GM21717 (cell line): ENCODE results near the gene KDM4B.
"Not testable (repeated sequence)": the region's sequence is repeated elsewhere in the genome, so short reads cannot be mapped to it uniquely, and the experiment has no call there.

ENCODE experiments used
- ATAC-seq: cut with Tn5 transposase; IDR thresholded peaks from one replicate; pipeline ENCODE4 v1.9.1; 2021; ENCODE audit warnings: mild to moderate bottlenecking, moderate library complexity; ENCODE audit not compliant: unreplicated experiment

KDM4B gene

DNA sequence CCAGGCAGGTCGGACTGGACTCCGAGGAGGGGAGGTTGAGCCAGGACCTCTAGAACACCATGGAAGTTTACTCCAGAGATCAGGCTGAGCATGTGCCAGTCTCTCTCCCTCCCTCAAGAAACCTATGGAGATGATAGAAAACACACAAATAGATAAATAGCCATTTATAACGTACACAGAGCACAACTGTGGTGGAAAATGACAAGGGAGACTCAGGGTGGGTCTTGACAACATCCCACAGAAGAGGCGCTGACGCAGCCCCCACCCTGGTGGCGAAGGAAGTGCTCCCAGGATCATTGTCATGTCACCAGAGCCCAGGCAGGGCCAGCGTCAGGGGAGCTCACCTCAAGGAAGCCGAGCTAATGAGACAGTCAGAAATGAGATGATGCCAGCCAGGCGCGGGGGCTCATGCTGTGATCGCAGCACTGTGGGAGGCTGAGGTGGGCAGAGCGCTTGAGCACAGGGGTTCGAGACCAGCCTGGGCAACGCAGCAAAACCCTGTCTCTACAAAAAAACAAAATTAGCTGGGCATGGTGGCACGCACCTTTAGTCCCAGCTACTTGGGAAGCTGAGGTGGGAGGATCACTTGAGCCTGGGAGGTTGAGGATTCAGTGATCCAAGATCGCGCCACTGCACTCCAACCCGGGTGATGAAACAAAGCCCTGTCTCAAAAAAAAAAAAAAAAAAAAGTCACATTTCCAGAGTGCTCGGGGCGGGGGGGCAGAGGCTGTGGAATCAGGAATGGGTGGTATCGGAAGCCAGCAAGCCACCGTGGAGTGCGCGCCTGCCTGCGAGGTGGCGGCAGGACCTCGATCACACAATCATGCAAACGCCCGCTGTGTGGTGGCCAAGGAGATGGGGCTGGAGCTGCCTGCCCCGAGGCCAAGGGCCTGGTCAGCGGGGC, 178.4 kb downstream of the KDM4B start:
- ATAC-seq, result no peak

DNA sequence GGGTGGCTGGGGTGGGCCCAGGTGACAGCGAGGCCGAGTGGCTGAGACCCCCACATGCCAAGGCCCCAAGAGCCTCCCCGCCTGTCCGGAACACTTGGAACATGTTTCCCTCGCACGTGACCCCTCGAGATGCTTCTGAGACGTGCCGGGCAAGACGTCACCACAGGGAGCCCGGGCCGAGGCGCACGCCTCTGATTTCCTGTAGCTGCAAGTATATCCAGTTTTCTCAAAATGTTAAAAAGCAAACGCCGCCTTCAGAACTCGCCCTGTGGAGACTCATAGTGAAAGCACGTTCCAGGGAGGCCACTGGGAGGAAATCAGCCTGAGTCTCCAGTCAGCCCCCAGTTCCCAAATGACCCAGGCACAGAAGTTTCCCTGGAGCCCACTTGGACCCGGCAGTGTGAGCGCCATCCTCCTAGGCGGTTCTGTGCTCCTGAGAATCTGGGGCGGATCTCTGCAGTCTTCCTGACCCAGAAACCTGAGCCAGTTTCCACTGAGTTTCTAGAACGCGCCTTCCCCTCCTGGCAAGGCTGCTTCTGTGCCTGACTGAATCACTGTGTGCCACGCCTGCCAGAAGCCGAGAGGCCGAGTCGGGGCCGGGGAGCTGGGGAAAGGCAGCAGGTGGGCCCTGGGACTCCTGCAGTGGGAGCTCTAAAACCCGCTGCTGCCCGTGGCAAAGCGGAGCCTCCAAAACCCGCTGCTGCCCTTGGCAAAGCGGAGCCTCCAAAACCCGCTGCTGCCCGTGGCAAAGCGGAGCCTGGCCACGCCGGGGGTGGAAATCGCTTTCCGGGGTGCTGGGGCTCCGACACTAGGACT, 179.3 kb downstream of the KDM4B start:
- ATAC-seq, result no peak

DNA sequence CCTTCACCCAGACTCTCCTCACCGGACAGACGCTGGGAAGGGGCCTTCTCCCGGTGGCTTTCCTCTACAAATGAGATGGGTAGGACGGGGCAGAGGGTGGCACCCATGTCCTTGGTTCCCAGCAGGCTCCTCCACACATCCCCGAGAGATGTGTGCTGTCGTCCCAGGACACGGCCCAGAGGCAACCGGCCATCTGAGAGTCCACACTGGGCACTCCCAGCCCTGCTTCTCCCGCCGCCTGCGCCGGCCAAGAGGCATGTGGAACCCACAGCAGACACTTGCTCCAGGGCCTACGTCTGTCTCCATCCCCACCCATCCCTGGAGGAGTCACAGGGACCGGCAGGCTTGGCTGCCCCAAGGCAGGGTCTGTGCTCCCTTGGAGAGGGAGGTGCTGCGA, 179.9 kb downstream of the KDM4B start:
- no peak for ATAC-seq

DNA sequence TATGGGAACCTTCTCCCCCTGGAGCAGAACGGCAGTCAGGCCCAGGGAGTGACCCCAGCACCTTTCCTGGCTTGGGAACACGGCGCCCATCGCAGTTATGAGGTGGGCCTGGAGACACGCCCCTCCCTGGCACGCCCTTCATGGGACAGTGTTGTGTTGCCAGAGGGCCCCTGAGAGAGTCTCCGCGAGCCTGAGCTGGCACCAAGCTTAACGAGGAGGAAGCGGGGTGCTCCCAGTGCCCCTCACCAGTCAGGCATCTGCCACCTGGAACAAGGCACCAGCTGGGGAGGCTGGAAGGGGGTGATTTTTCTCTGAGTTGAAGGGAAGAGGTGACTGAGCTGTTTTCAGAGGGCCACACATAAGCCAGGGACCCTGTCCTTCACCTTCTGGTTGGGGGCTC, 180.6 kb downstream of the KDM4B start:
- ATAC-seq, result no peak

DNA sequence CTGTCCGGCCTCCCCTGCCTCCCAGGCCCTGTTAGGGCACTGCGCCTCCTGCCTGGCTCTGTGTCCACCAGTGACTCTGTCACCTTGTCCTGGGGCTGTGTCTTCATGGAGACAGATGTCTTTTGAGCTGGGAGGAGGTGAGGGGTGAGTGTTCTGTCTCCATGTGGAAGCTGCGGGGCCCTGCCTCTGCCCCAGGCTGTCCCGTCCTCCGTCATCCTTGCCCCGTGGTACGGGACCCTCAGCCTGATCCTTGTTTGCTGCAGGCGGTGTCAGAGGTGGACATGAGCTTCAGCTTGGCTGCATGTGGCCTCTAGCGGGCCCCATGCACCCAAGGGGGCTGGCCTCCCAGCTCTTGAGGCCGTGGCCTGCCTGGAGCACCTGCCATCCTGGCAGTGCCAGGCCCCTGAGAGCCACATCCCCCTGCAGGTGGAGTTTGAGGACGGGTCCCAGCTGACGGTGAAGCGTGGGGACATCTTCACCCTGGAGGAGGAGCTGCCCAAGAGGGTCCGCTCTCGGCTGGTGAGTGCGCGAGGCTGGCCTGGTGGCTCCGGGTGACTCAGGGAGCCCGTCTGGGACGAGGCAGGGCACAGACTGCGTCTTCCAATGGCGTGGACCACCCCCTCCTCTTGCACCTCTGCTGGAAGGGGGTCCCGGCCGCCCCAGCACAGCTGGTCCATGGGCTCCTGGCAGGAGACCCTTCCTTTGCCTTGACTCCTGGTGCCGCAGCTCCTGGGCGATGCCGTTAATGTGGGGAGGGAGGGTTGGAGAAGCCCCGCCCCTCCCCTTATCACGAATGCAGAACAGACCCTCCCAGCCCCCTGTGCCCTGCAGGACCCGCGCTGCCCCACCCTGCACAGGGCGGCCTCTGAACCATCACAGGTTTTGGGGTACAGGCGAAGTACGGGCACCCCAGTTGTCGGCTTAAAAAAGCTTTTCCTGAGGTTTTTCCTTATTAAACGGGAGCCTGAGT, 181.3 kb downstream of the KDM4B start:
- no peak for ATAC-seq

DNA sequence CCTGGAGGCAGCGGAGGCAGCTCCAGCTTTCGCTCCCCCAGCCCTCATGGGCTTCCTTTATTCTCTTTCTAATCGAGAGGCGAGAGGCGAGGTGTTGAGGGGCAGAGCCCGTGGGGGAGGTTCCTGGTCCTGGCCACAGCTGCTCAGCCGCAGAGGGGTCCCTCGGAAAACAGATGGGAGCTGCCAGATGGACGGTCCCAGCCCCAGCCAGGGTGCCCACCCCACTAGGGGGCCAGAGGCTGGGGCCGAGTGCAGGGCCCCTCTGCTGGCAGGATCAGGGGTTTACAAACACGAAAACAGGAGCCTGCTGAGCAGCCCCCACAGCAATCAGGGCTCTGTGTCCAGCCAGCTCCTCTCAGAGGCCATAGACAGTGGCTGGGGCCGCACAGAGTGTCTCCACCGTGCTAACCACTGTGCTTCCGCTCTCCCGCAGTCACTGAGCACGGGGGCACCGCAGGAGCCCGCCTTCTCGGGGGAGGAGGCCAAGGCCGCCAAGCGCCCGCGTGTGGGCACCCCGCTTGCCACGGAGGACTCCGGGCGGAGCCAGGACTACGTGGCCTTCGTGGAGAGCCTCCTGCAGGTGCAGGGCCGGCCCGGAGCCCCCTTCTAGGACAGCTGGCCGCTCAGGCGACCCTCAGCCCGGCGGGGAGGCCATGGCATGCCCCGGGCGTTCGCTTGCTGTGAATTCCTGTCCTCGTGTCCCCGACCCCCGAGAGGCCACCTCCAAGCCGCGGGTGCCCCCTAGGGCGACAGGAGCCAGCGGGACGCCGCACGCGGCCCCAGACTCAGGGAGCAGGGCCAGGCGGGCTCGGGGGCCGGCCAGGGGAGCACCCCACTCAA, 182.2 kb downstream of the KDM4B start:
- no peak for ATAC-seq

DNA sequence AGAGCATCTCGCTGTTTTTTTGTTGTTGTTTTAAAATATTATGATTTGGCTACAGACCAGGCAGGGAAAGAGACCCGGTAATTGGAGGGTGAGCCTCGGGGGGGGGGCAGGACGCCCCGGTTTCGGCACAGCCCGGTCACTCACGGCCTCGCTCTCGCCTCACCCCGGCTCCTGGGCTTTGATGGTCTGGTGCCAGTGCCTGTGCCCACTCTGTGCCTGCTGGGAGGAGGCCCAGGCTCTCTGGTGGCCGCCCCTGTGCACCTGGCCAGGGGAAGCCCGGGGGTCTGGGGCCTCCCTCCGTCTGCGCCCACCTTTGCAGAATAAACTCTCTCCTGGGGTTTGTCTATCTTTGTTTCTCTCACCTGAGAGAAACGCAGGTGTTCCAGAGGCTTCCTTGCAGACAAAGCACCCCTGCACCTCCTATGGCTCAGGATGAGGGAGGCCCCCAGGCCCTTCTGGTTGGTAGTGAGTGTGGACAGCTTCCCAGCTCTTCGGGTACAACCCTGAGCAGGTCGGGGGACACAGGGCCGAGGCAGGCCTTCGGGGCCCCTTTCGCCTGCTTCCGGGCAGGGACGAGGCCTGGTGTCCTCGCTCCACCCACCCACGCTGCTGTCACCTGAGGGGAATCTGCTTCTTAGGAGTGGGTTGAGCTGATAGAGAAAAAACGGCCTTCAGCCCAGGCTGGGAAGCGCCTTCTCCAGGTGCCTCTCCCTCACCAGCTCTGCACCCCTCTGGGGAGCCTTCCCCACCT, 183.3 kb downstream of the KDM4B start:
- no peak for ATAC-seq

DNA sequence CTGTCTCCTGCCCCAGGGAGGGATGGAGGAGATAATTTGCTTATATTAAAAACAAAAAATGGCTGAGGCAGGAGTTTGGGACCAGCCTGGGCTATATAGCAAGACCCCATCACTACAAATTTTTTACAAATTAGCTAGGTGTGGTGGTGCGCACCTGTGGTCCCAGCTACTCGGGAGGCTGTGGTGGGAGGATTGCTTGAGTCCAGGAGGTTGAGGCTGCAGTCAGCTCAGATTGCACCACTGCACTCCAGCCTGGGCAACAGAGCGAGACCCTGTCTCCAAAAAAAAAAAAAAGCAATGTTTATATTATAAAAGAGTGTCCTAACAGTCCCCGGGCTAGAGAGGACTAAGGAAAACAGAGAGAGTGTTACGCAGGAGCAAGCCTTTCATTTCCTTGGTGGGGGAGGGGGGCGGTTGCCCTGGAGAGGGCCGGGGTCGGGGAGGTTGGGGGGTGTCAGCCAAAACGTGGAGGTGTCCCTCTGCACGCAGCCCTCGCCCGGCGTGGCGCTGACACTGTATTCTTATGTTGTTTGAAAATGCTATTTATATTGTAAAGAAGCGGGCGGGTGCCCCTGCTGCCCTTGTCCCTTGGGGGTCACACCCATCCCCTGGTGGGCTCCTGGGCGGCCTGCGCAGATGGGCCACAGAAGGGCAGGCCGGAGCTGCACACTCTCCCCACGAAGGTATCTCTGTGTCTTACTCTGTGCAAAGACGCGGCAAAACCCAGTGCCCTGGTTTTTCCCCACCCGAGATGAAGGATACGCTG, 184.0 kb downstream of the KDM4B start:
- ATAC-seq, result no peak

DNA sequence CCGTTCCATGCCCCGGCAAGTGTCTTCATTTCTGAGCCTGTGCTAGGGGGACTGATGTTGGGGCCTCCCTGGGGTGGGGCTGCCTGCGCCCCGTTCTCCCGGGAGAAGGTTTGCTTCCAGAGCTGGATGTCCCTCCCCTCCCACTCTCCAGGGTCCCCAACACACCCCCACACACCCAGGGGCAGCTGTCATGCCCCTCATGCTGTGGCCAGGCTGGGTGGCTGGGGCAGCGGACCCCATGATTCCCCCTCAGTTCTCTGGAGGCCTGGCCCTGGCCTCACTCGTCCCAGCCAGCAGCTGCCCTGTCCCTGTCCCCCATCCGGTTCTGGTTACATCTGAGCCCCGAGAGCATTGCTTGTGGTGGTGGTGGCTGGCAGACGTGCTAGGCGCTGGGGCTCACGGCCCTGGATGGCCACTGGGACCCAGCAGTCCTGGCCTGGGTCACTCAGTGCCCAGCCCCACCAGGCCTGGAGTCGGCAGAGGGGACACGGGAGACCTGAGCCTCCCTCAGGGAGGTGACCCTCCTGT, 184.8 kb downstream of the KDM4B start:
- no peak for ATAC-seq

DNA sequence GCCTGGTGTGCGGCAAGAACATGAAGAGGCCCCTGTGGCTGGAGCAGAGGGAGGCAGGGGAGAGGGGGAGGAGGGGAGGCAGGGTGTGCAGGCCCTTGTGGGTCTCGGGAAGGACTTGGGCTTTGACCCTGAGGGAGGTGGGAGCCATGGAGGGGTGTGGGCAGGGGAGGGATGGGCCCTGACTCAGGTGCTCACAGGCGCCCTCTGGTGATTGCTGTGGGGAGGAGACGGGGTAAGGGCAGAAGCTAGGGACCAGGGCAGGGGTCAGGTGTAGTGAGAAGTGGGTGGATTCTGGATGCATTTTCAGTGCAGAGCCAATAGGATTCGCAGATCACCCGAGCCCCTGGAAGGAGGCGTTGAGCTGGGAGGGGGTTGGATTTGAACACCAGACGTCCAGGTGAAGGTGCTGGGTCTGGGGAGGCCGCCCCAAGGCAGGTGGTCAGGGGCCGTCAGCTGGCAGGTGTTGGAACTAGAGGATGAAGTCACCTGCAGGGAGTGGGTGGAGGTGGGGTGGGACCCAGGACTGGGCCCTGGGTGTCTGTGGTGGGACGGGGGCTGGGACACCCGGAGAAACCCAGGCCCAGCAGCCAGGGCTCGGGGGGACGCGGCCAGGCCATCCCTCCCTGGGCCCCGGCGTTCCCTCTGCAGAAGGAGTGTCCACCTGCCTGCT, 185.4 kb downstream of the KDM4B start:
- ATAC-seq, result no peak

DNA sequence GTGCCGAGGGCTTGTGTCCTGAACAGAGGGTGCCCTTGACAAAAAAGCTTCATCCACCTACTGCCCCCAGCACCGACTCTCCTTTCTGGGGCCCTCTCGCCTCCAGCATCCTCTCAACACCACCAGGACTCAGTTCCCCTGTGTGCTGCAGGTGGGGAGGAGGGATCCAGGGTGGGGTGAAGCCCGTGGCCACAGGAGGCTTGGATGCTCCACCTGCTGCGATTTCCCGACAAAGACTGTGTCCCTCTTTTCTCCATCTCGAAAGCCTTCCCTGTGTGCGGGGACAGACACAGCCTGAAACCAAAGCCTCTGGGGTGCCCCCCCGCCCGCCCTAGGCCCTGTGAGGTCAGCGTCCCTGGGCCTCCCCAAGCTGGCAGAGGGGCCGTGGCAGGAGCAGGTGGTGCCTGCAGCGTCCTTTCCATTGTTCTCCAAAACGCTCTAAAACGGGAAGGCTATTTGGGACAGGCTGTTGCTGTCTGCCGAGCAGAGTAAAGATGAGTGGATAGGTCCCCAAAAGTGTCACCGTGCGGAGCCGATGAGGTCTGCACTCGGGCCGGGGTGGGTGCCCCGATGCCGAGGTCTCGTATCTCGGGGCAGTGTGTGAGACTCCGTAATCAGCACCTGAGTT, 186.0 kb downstream of the KDM4B start:
- no peak for ATAC-seq

DNA sequence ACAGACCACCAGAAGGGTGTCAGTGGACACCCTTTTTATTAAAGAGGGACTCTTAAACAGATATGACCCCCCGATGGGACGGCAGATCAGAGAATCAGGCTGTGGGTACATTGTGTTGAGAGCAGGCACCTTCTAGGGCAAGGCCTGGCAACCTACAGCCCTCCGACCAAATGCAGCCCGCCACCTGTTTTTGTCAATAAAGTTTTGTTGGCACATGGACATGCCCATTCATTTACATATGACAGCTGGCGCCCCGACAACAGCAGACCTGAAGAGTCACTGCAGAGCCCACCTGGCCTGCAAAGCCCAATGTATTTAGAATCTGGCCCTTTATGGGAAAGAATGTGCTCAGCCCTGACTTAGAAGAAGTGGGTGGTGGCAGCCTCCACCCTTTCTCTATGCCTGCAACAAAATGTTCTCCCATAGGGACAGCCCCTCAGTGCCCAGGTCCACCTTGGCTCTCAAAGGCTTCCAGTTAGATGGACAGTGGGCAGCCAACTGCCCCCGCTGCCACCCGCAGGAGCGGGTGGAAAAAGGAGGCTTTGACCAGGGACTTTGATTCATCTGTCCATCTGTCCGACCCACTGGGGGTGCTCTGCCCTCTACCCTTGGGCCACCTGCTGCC, 186.8 kb downstream of the KDM4B start:
- no peak for ATAC-seq

DNA sequence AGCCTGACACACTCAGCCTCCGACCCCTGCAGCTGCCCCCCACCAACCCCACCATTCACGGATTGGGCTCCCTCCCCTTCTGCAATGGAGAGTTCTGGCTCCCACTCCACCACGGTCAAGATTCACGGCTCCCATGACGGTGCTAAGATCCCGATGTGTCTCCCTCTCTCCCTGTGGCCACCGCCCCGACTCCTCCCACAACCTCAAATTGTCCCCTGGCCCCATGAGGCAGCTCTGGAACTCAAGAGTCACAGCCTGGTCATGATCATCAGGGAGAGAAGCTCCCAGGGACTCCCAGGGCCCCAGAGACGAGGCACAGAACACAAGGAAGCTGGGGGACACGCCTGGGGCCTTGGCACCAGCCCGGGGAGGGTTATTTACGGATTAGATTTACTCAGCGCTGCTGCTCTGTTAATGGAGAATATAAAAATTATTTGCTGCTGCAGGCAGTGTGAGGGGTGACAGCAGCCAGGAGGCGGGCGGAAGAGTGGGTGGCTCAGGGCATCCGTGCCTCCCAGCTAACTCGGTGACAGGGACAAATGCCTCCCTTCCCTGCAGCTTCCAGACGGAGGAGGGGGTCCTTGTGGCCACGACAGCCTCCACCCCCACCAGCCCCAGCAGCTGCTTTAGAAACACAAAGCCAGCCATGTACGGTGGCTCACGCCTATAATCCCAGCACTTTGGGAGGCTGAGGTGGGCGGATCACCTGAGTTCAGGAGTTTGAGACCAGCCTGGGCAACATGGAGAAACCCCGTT, 187.5 kb downstream of the KDM4B start:
- no peak for ATAC-seq

DNA sequence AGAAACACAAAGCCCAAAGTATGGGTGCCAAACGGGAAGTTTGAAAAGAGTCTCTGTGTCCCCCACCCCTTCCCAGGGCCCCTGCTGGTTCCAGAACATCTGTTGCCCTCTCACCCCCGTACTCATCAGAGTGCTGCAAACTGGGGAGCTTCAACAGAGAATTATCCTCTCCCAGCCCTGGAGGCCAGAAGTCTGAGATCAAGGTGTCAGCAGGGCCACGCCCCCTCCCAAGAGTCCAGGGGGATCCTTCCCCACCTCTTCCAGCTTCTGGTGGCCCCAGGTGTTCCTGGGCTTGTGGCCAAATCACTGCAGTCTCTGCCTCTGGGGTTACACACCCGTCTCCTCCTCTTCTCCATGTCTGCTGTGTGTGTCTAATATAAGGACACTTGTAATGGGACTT, 188.3 kb downstream of the KDM4B start:
- ATAC-seq, result no peak

DNA sequence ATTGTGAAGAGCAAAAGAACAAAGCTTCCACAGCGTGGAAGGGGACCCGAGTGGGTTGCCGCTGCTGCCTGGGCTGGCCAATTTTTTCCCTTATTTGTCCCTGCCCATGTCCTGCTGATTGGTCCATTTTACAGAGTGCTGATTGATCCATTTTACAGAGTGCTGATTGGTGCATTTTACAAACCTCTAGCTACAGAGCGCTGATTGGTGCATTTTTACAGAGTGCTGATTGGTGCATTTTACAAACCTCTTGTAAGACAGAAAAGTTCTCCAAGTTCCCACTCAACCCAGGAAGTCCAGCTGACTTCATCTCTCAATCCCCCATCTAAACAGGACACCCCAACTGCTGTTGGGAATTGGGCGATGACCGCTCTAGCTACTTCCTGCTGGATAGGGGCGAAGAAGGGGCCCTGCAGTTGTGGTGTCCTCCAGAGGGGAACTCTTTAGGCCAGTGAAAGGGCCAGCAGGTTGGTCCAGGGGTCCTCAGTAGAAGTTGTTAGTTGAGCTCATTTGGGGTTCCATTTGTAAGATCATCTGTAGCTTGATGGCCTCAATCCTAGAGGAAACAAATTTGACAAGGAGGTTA, 189.7 kb downstream of the KDM4B start:
- not testable (repeated sequence) for ATAC-seq
